Hepatocyte (in vitro differentiated cells): ENCODE data around the gene RAB38. TPM values are rescaled to one million over a fixed set of nuclear protein-coding genes. Genes with fewer than 3 reads are reported as not detected.

Source experiments
- DNase-seq: peaks from one replicate; pipeline ENCODE4 v3.0.0-alpha.2; 2016; ENCODE audit warnings: low spot score
- H2AFZ ChIP-seq: fragments of 200-600 bp; sonication (generic); 2 replicates; pipeline ENCODE4 v1.6.0; 2016; ENCODE audit warnings: antibody characterized with exemption, mild to moderate bottlenecking
- H3K27ac ChIP-seq: fragments of 200-600 bp; sonication (generic); 2 replicates; pipeline ENCODE4 v1.5.1; 2016; ENCODE audit warnings: mild to moderate bottlenecking
- H3K27me3 ChIP-seq: fragments of 200-600 bp; sonication (generic); 2 replicates; pipeline ENCODE4 v1.6.1; 2016
- H3K36me3 ChIP-seq: fragments of 200-600 bp; sonication (generic); replicated peaks from 2 replicates; pipeline ENCODE4 v1.5.1; 2016; ENCODE audit warnings: low read depth; ENCODE audit not compliant: insufficient read depth
- H3K4me1 ChIP-seq: fragments of 200-600 bp; sonication (generic); 2 replicates; pipeline ENCODE4 v1.5.1; 2016; ENCODE audit warnings: mild to moderate bottlenecking, moderate library complexity; ENCODE audit not compliant: insufficient read depth
- H3K4me2 ChIP-seq: fragments of 200-600 bp; sonication (generic); 2 replicates; pipeline ENCODE4 v1.6.0; 2016
- H3K4me3 ChIP-seq: fragments of 200-600 bp; sonication (generic); 2 replicates; pipeline ENCODE4 v1.5.1; 2016; ENCODE audit warnings: mild to moderate bottlenecking
- H3K79me2 ChIP-seq: fragments of 200-600 bp; sonication (generic); 2 replicates; pipeline ENCODE4 v1.6.0; 2017; ENCODE audit warnings: mild to moderate bottlenecking
- H3K9me2 ChIP-seq: fragments of 200-600 bp; sonication (generic); replicated peaks from 2 replicates; pipeline ENCODE4 v1.6.0; 2017; ENCODE audit warnings: mild to moderate bottlenecking; ENCODE audit not compliant: insufficient read depth
- H3K9me3 ChIP-seq: fragments of 200-600 bp; sonication (generic); 2 replicates; pipeline ENCODE4 v1.5.1; 2016; ENCODE audit warnings: low read depth, mild to moderate bottlenecking
- H4K20me1 ChIP-seq: fragments of 200-600 bp; sonication (generic); 2 replicates; pipeline ENCODE4 v1.6.0; 2016; ENCODE audit warnings: mild to moderate bottlenecking; ENCODE audit not compliant: insufficient read depth, poor library complexity, severe bottlenecking
- CTCF ChIP-seq: fragments of 200-600 bp; sonication (generic); IDR thresholded peaks from 2 replicates; pipeline ENCODE4 v1.5.1; 2016; ENCODE audit warnings: antibody characterized with exemption, mild to moderate bottlenecking; ENCODE audit not compliant: poor library complexity
- EZH2 ChIP-seq: fragments of 200-600 bp; sonication (generic); IDR thresholded peaks from 2 replicates; pipeline ENCODE4 v1.6.1; 2016; ENCODE audit warnings: antibody characterized with exemption, mild to moderate bottlenecking, borderline replicate concordance
- EZH2phosphoT487 ChIP-seq: fragments of 200-600 bp; sonication (generic); IDR thresholded peaks from one replicate; pipeline ENCODE4 v1.6.1; 2018; ENCODE audit warnings: antibody characterized with exemption, mild to moderate bottlenecking, low read depth, moderate library complexity; ENCODE audit not compliant: unreplicated experiment, severe bottlenecking
- WGBS: methylation state at CpG from one replicate; pipeline ENCODE4 v1.1.6; 2016; ENCODE audit warnings: low lambda C conversion rate; ENCODE audit errors: missing lambda C conversion rate; 5-methylcytosine and 5-hydroxymethylcytosine counted together
- microRNA-seq: library from miRNA; unstranded; fragments of <30 nt; microRNA quantifications from one replicate; pipeline ENCODE4, GENCODE V29; 2017
- polyA plus RNA-seq: library from polyadenylated mRNA; unstranded; fragments of >200 nt; fragmentation: Nextera tagmentation; extraction: Ambion mirVana; gene quantifications from 2 replicates; pipeline ENCODE4 v1.2.1, GENCODE V29; 2016
- small RNA-seq: library from RNA; depleted of rRNA; stranded (forward); fragments of <200 nt; gene quantifications from one replicate; pipeline ENCODE3, GENCODE V24; 2014
- total RNA-seq: library from RNA; depleted of rRNA; stranded (reverse); fragments of >200 nt; gene quantifications from 2 replicates; pipeline ENCODE4 v1.2.3, GENCODE V29; 2014

RAB38 gene
- total and polyA plus RNA-seq, 2 experiments from 2014 or later = 14.6 to 14.8 TPM

DNA sequence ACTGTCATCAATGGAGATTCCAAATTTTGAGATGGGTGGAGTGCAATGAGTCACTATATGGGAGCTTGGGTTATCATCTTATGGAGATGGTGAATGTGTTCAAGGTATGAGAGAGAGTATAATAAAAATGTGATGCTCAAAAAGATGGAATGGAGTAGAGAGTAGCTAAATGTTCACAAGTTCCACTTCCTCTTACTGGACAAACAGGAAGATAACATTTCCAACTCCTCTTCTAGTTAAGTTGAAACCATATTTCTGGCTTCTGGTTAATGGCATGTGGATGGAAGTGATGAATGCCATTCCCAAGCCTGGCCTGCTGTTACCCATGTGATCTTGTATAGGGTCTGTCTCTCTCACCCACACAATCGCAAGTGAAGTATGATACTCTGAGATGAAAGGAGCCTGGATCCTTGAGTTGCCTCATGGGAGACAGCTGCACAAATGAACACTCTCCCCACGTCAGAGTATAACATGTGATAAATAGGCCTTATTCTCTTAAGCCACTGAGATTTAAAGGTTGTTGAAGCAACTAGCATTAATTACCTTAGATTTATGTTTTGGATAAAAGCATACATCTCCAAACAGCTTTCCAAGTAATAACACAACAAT is 111.0 kb downstream of the RAB38 start:
- H3K4me3 ChIP-seq = no peak overlapping the region
- no peaks in the 10 kb centered on the region for H3K79me2 ChIP-seq
- no peak for TF ChIP-seq CTCF
- no peak for TF ChIP-seq EZH2
- TF ChIP-seq EZH2phosphoT487 = no peak
- no peaks in the 10 kb centered on the region for H4K20me1 ChIP-seq
- no peak overlapping the region for H2AFZ ChIP-seq
- H3K4me2 ChIP-seq = no peak overlapping the region
- H3K27ac ChIP-seq = no peak overlapping the region
- 82% methylated on average over 2 of the region's 2 CpGs for WGBS
- H3K27me3 ChIP-seq = no peaks in the 10 kb centered on the region
- H3K36me3 ChIP-seq = no peaks in the 10 kb centered on the region
- no peaks in the 10 kb centered on the region for H3K9me2 ChIP-seq
- H3K9me3 ChIP-seq = no peaks in the 10 kb centered on the region
- no peak for DNase-seq
- H3K4me1 ChIP-seq = no peaks in the 10 kb centered on the region

Small RNAs within 50 kb of the gene (microRNA-seq; reads per million reads assigned to microRNA genes)
- gene MIR3166 = not detected

Small RNAs within 50 kb of the gene (small RNA-seq; reads per million reads assigned to genes)
- gene MIR3166 = not detected
- gene RF00019 = not detected

Other genes starting within 250 kb of the RAB38 start
- gene CTSC, start 162.3 kb upstream of the RAB38 start, total RNA-seq = 178 and 198 TPM in 2 replicates
- gene CTSC, start 162.3 kb upstream of the RAB38 start, polyA plus RNA-seq = 166 and 187 TPM in 2 replicates